ENCODE results near the gene ARPC5L. TPM values are rescaled to one million over a fixed set of nuclear protein-coding genes. Genes with fewer than 3 reads are reported as not detected.

The ARPC5L gene
- total and polyA plus RNA-seq, 4 donors: 14.3 to 55.6 (median 35.9) TPM

GRCh38 chr9:124886866-124887492 is 25.0 kb downstream of the ARPC5L start:
- H3K9me3 ChIP-seq (ENCODE audit: control insufficient read depth, insufficient read depth, low read length): no peaks in the 10 kb centered on the region
- 88% methylated on average over 17 of the region's 17 CpGs for WGBS (ENCODE audit: insufficient coverage)
- H3K27ac ChIP-seq (ENCODE audit: low read depth, low read length): no peak overlapping the region
- no peaks in the 10 kb centered on the region for H3K4me1 ChIP-seq (ENCODE audit: control insufficient read depth, insufficient read depth, low read length)
- peaks cover 82% of the 10 kb centered on the region for H3K36me3 ChIP-seq (ENCODE audit: control insufficient read depth, insufficient read depth, low read length)
- no peaks in the 10 kb centered on the region for H3K27me3 ChIP-seq (ENCODE audit: control insufficient read depth, insufficient read depth, low read length)
- no peak for DNase-seq (ENCODE audit: low read depth in 4 of 6, low spot score in 6 of 6)
- no peak overlapping the region for H3K4me3 ChIP-seq (ENCODE audit: low read depth, low read length)

GRCh38 chr9:124887832-124888231 is 25.9 kb downstream of the ARPC5L start:
- Histone ChIP-seq H3K36me3 (ENCODE audit: control insufficient read depth, insufficient read depth, low read length) (peaks cover 78% of the 10 kb centered on the region), H3K27me3 (ENCODE audit: control insufficient read depth, insufficient read depth, low read length) (no peaks in the 10 kb centered on the region), H3K4me1 (ENCODE audit: control insufficient read depth, insufficient read depth, low read length) (no peaks in the 10 kb centered on the region), H3K27ac (ENCODE audit: low read depth, low read length) (no peak overlapping the region), H3K4me3 (ENCODE audit: low read depth, low read length) (no peak overlapping the region), H3K9me3 (ENCODE audit: control insufficient read depth, insufficient read depth, low read length) (no peaks in the 10 kb centered on the region)
- WGBS (ENCODE audit: insufficient coverage): 83% methylated on average over 4 of the region's 5 CpGs
- DNase-seq (ENCODE audit: low read depth in 4 of 6, low spot score in 6 of 6): no peak

- WGBS (ENCODE audit: insufficient coverage): 92% methylated on average over 13 of the region's 13 CpGs
- H3K4me3 ChIP-seq (ENCODE audit: low read depth, low read length): no peak overlapping the region
- no peaks in the 10 kb centered on the region for H3K27me3 ChIP-seq (ENCODE audit: control insufficient read depth, insufficient read depth, low read length)
- peaks cover 76% of the 10 kb centered on the region for H3K36me3 ChIP-seq (ENCODE audit: control insufficient read depth, insufficient read depth, low read length)
- no peak for DNase-seq (ENCODE audit: low read depth in 4 of 6, low spot score in 6 of 6)
- no peak overlapping the region for H3K27ac ChIP-seq (ENCODE audit: low read depth, low read length)
- H3K9me3 ChIP-seq (ENCODE audit: control insufficient read depth, insufficient read depth, low read length): no peaks in the 10 kb centered on the region
- no peaks in the 10 kb centered on the region for H3K4me1 ChIP-seq (ENCODE audit: control insufficient read depth, insufficient read depth, low read length)
Measured at GRCh38 chr9:124889006-124889405, 27.1 kb downstream of the ARPC5L start.

- no peak for DNase-seq (ENCODE audit: low read depth in 4 of 6, low spot score in 6 of 6)
- Histone ChIP-seq H3K4me1 (ENCODE audit: control insufficient read depth, insufficient read depth, low read length) (peaks cover 5% of the 10 kb centered on the region), H3K4me3 (ENCODE audit: low read depth, low read length) (no peak overlapping the region), H3K9me3 (ENCODE audit: control insufficient read depth, insufficient read depth, low read length) (no peaks in the 10 kb centered on the region), H3K27ac (ENCODE audit: low read depth, low read length) (no peak overlapping the region), H3K36me3 (ENCODE audit: control insufficient read depth, insufficient read depth, low read length) (peaks cover 78% of the 10 kb centered on the region), H3K27me3 (ENCODE audit: control insufficient read depth, insufficient read depth, low read length) (no peaks in the 10 kb centered on the region)
- 98% methylated on average over 7 of the region's 7 CpGs for WGBS (ENCODE audit: insufficient coverage)
Measured at GRCh38 chr9:124890179-124890578, 28.2 kb downstream of the ARPC5L start.

GRCh38 chr9:124894035-124894740 is 32.3 kb downstream of the ARPC5L start:
- 76% methylated on average over 7 of the region's 9 CpGs for WGBS (ENCODE audit: insufficient coverage)
- Histone ChIP-seq H3K27ac (ENCODE audit: low read depth, low read length) (no peak overlapping the region), H3K4me3 (ENCODE audit: low read depth, low read length) (no peak overlapping the region), H3K9me3 (ENCODE audit: control insufficient read depth, insufficient read depth, low read length) (no peaks in the 10 kb centered on the region), H3K4me1 (ENCODE audit: control insufficient read depth, insufficient read depth, low read length) (peaks cover 9% of the 10 kb centered on the region), H3K27me3 (ENCODE audit: control insufficient read depth, insufficient read depth, low read length) (no peaks in the 10 kb centered on the region), H3K36me3 (ENCODE audit: control insufficient read depth, insufficient read depth, low read length) (peaks cover 63% of the 10 kb centered on the region)
- DNase-seq (ENCODE audit: low read depth in 4 of 6, low spot score in 6 of 6): peak in 1 of 6 donors; percentile 21

GRCh38 chr9:124894741-124895170 is 32.8 kb downstream of the ARPC5L start:
- DNase-seq (ENCODE audit: low read depth in 4 of 6, low spot score in 6 of 6): peak in 5 of 6 donors; percentile 13 to 83 (median 28)
- no peak overlapping the region for H3K27ac ChIP-seq (ENCODE audit: low read depth, low read length)
- H3K4me1 ChIP-seq (ENCODE audit: control insufficient read depth, insufficient read depth, low read length): peaks cover 9% of the 10 kb centered on the region
- peaks cover 61% of the 10 kb centered on the region for H3K36me3 ChIP-seq (ENCODE audit: control insufficient read depth, insufficient read depth, low read length)
- no peaks in the 10 kb centered on the region for H3K27me3 ChIP-seq (ENCODE audit: control insufficient read depth, insufficient read depth, low read length)
- H3K9me3 ChIP-seq (ENCODE audit: control insufficient read depth, insufficient read depth, low read length): no peaks in the 10 kb centered on the region
- H3K4me3 ChIP-seq (ENCODE audit: low read depth, low read length): no peak overlapping the region

- Histone ChIP-seq H3K4me1 (ENCODE audit: control insufficient read depth, insufficient read depth, low read length) (peaks cover 9% of the 10 kb centered on the region), H3K27ac (ENCODE audit: low read depth, low read length) (no peak overlapping the region), H3K4me3 (ENCODE audit: low read depth, low read length) (no peak overlapping the region), H3K27me3 (ENCODE audit: control insufficient read depth, insufficient read depth, low read length) (no peaks in the 10 kb centered on the region), H3K9me3 (ENCODE audit: control insufficient read depth, insufficient read depth, low read length) (no peaks in the 10 kb centered on the region), H3K36me3 (ENCODE audit: control insufficient read depth, insufficient read depth, low read length) (peaks cover 56% of the 10 kb centered on the region)
- DNase-seq (ENCODE audit: low read depth in 4 of 6, low spot score in 6 of 6): peak in 1 of 6 donors; percentile 20
- WGBS (ENCODE audit: insufficient coverage): 20% methylated on average over 1 of the region's 6 CpGs
Measured at GRCh38 chr9:124897570-124898460, 35.9 kb downstream of the ARPC5L start.

GRCh38 chr9:124899845-124900244 is 37.9 kb downstream of the ARPC5L start:
- no peak overlapping the region for H3K27ac ChIP-seq (ENCODE audit: low read depth, low read length)
- H3K36me3 ChIP-seq (ENCODE audit: control insufficient read depth, insufficient read depth, low read length): peaks cover 62% of the 10 kb centered on the region
- no peaks in the 10 kb centered on the region for H3K9me3 ChIP-seq (ENCODE audit: control insufficient read depth, insufficient read depth, low read length)
- WGBS (ENCODE audit: insufficient coverage): 96% methylated on average over 7 of the region's 9 CpGs
- no peak for DNase-seq (ENCODE audit: low read depth in 4 of 6, low spot score in 6 of 6)
- no peaks in the 10 kb centered on the region for H3K27me3 ChIP-seq (ENCODE audit: control insufficient read depth, insufficient read depth, low read length)
- H3K4me1 ChIP-seq (ENCODE audit: control insufficient read depth, insufficient read depth, low read length): peaks cover 4% of the 10 kb centered on the region
- H3K4me3 ChIP-seq (ENCODE audit: low read depth, low read length): no peak overlapping the region

- no peaks in the 10 kb centered on the region for H3K9me3 ChIP-seq (ENCODE audit: control insufficient read depth, insufficient read depth, low read length)
- no peaks in the 10 kb centered on the region for H3K27me3 ChIP-seq (ENCODE audit: control insufficient read depth, insufficient read depth, low read length)
- H3K4me3 ChIP-seq (ENCODE audit: low read depth, low read length): no peak overlapping the region
- no peak for DNase-seq (ENCODE audit: low read depth in 4 of 6, low spot score in 6 of 6)
- peaks cover 45% of the 10 kb centered on the region for H3K36me3 ChIP-seq (ENCODE audit: control insufficient read depth, insufficient read depth, low read length)
- H3K4me1 ChIP-seq (ENCODE audit: control insufficient read depth, insufficient read depth, low read length): no peaks in the 10 kb centered on the region
- H3K27ac ChIP-seq (ENCODE audit: low read depth, low read length): no peak overlapping the region
- no CpG with 5 or more reads among the region's 1 CpG for WGBS (ENCODE audit: insufficient coverage)
Measured at GRCh38 chr9:124906966-124907365, 45.0 kb downstream of the ARPC5L start.
